Measurements from ENCODE around the gene MAP1LC3B2.

Gene MAP1LC3B2

DNA sequence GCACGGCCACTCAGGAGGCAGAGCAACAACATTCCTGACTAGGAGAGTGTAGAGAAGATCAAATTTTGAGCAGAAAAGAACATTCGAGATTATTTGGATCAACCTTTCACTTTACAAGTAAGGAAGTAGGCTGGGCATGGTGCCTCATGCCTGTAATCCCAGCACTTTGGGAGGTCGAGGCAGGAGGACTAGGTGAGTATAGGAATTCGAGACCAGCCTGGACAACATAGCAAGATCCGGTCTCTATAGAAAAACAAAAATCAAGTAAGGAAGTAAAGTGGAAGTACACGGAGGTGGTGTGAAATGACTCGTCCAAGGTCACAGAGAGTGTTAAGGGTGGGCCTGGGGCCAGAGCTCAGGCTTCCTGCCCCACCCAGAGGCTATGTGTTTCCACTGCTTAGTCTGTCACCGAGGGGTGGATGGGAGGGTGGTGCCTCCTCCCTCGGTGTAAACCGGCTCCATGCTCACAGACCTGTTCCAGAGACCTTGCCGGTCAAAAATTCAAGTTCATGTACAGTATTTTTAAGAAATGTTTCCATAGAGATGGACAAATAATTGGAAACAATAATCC is 51.9 kb downstream of the MAP1LC3B2 start:
- Histone ChIP-seq H3K4me3 (ENCODE audit: insufficient read depth, low read depth, low read length, poor library complexity, severe bottlenecking) (no peak overlapping the region), H3K27me3 (replicated peaks; ENCODE audit: control insufficient read depth, insufficient read depth, low read length, poor library complexity, severe bottlenecking) (no peaks in the 10 kb centered on the region), H3K9me3 (ENCODE audit: control insufficient read depth, low read length) (no peaks in the 10 kb centered on the region), H3K36me3 (ENCODE audit: control insufficient read depth, insufficient read depth, low read length) (no peaks in the 10 kb centered on the region), H3K27ac (ENCODE audit: insufficient read depth, low read length, poor library complexity, severe bottlenecking) (no peak overlapping the region), H3K4me1 (ENCODE audit: control insufficient read depth, insufficient read depth, low read length, poor library complexity, severe bottlenecking) (no peaks in the 10 kb centered on the region)
- no peak for DNase-seq

DNA sequence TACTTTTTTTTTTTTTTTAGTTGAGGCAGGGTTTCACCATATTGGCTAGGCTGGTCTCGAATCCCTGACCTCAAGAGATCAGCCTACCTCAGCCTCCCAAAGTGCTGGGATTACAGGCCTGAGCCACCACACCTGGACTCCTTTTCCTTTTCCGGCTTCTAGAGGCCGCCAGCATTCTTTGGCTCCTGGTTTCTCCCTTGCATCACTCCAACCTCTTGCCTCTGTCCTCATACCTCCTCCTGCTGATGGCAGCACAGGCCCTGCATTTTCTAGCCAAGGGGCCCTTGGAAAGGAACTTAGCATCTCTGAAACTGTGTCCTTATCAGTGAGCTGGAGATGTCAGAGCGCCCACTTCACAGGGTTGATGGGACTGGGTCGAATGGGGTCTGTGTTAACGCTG is 53.3 kb downstream of the MAP1LC3B2 start:
- no peak overlapping the region for H3K4me3 ChIP-seq (ENCODE audit: insufficient read depth, low read depth, low read length, poor library complexity, severe bottlenecking)
- H3K4me1 ChIP-seq (ENCODE audit: control insufficient read depth, insufficient read depth, low read length, poor library complexity, severe bottlenecking): no peaks in the 10 kb centered on the region
- no peaks in the 10 kb centered on the region for H3K9me3 ChIP-seq (ENCODE audit: control insufficient read depth, low read length)
- H3K36me3 ChIP-seq (ENCODE audit: control insufficient read depth, insufficient read depth, low read length): no peaks in the 10 kb centered on the region
- H3K27ac ChIP-seq (ENCODE audit: insufficient read depth, low read length, poor library complexity, severe bottlenecking): no peak overlapping the region
- H3K27me3 ChIP-seq (replicated peaks; ENCODE audit: control insufficient read depth, insufficient read depth, low read length, poor library complexity, severe bottlenecking): no peaks in the 10 kb centered on the region
- no peak for DNase-seq

DNA sequence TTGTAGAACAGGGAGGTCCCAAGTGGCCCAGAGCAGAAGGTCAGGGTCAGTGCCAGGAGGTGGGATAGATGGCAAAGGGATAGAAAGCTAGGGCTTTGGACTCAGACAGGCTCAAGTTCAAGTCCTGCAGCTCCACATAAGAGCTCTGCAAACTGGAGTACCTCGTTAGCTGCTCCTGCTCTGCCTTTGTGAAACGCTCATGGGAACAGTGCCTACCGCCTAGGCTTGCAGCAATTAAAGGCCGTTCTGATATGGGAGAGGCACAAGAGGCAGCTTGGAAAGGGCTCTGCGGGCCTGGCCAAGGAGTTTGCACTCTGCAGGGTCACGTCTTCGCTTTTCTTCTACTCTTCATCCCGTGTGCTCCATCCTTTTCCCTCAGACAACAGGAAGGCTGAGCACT is 54.1 kb downstream of the MAP1LC3B2 start:
- no peak overlapping the region for H3K27ac ChIP-seq (ENCODE audit: insufficient read depth, low read length, poor library complexity, severe bottlenecking)
- H3K27me3 ChIP-seq (replicated peaks; ENCODE audit: control insufficient read depth, insufficient read depth, low read length, poor library complexity, severe bottlenecking): no peaks in the 10 kb centered on the region
- H3K4me3 ChIP-seq (ENCODE audit: insufficient read depth, low read depth, low read length, poor library complexity, severe bottlenecking): no peak overlapping the region
- no peaks in the 10 kb centered on the region for H3K4me1 ChIP-seq (ENCODE audit: control insufficient read depth, insufficient read depth, low read length, poor library complexity, severe bottlenecking)
- no peaks in the 10 kb centered on the region for H3K9me3 ChIP-seq (ENCODE audit: control insufficient read depth, low read length)
- DNase-seq: no peak
- H3K36me3 ChIP-seq (ENCODE audit: control insufficient read depth, insufficient read depth, low read length): no peaks in the 10 kb centered on the region

DNA sequence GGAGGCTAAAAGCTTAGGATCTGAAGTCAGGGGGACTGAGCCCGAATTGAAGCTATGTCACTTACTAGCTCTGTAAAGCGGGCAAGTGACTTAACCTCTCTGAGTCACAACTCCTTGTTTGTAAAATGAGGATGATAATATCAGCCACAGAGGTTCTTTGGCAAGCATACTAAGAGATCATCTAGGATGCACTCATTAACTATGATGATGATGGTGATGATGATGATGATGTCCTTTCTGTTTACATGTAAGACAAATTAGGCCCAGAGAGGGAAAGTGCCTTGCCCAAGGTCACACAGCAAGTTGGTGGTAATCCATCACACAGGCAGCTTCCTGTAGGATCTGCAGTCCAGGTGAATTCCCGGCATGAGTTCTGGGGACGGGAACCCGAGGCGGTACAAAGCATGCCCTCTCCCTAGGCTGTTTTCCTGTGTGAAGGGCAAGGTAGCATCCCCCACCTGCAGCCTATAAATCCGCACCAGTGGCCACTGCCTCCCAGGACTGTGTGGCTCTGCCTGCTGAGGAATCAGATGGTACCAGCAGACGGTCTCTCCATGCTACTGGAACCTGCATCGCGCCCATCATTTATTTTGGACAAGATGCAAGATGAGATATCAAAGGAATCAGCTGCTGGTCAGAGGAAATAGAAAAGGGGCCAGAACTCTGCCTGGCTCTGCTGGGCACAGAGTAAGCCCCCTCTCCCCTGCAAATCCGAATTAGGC is 55.2 kb downstream of the MAP1LC3B2 start:
- no peak overlapping the region for H3K27ac ChIP-seq (ENCODE audit: insufficient read depth, low read length, poor library complexity, severe bottlenecking)
- no peaks in the 10 kb centered on the region for H3K36me3 ChIP-seq (ENCODE audit: control insufficient read depth, insufficient read depth, low read length)
- H3K9me3 ChIP-seq (ENCODE audit: control insufficient read depth, low read length): no peaks in the 10 kb centered on the region
- no peaks in the 10 kb centered on the region for H3K27me3 ChIP-seq (replicated peaks; ENCODE audit: control insufficient read depth, insufficient read depth, low read length, poor library complexity, severe bottlenecking)
- no peak for DNase-seq
- no peaks in the 10 kb centered on the region for H3K4me1 ChIP-seq (ENCODE audit: control insufficient read depth, insufficient read depth, low read length, poor library complexity, severe bottlenecking)
- no peak overlapping the region for H3K4me3 ChIP-seq (ENCODE audit: insufficient read depth, low read depth, low read length, poor library complexity, severe bottlenecking)

DNA sequence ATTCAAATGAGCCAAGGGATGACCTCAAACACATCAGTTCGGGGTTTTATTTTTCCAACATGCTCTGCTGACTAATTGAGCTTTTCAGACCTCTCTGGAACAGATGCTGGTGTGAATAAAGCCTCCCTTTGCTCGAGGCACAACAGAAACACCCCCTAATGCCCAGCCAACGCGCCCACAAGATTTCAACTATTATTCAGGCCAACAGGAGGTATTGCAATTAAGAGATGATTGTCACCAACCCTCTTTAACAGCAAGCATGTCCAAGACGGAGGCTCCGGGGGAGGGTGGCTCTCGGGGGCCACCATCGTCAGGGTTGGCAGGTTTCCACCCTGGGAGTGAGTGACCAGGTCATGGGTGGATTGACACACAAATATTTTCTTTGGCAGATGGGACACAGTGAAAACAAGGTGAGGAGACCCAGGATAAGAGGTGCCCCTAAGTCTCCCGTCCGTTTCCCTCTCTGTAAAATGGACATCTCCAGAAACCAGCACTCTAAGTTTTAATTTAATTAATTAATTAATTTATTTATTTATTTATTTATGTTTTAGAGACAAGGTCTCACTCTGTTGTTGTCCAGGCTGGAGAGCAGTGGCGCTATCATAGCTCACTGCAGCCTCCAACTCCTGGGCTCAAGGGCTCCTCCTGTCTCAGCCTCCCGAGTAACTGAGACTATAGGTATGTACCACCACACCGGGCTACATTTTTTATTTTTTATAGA is 56.1 kb downstream of the MAP1LC3B2 start:
- Histone ChIP-seq H3K4me3 (ENCODE audit: insufficient read depth, low read depth, low read length, poor library complexity, severe bottlenecking) (no peak overlapping the region), H3K36me3 (ENCODE audit: control insufficient read depth, insufficient read depth, low read length) (no peaks in the 10 kb centered on the region), H3K9me3 (ENCODE audit: control insufficient read depth, low read length) (no peaks in the 10 kb centered on the region), H3K4me1 (ENCODE audit: control insufficient read depth, insufficient read depth, low read length, poor library complexity, severe bottlenecking) (no peaks in the 10 kb centered on the region), H3K27ac (ENCODE audit: insufficient read depth, low read length, poor library complexity, severe bottlenecking) (no peak overlapping the region), H3K27me3 (replicated peaks; ENCODE audit: control insufficient read depth, insufficient read depth, low read length, poor library complexity, severe bottlenecking) (no peaks in the 10 kb centered on the region)
- DNase-seq: no peak

DNA sequence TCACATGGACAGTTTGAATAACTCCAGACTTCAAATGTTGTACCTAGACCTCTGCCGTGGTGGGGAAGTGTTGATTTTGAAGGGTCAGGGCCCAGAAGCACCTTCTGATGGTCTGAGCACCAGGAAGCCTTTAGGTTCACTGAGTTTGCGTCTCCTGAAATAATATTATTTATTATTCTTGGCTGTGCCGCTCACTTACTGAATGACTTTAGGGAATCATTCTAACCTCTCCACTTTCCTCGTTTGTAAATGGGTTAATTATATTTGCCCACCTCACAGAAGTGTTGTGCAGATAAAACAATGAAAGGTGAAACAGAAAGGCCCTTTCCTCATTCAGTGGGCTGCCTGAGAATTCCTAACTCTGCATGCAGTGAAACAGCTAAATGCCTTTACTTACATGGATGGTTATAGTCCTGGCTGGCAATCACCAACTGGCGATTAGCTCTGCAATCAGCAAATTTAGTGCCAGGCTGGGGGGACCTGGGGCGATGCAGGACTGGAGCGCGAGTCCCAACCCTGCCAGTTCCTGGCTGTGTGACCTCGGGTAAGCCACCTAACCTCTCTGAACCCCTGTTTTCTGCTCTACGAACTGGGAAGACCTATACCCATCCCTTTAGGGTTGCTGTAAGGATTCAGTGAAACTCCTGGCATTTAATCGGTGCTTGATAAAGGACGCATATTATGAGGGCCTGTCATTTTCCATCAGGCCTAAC is 57.5 kb downstream of the MAP1LC3B2 start:
- Histone ChIP-seq H3K4me1 (ENCODE audit: control insufficient read depth, insufficient read depth, low read length, poor library complexity, severe bottlenecking) (no peaks in the 10 kb centered on the region), H3K27me3 (replicated peaks; ENCODE audit: control insufficient read depth, insufficient read depth, low read length, poor library complexity, severe bottlenecking) (no peaks in the 10 kb centered on the region), H3K27ac (ENCODE audit: insufficient read depth, low read length, poor library complexity, severe bottlenecking) (no peak overlapping the region), H3K36me3 (ENCODE audit: control insufficient read depth, insufficient read depth, low read length) (no peaks in the 10 kb centered on the region), H3K9me3 (ENCODE audit: control insufficient read depth, low read length) (no peaks in the 10 kb centered on the region), H3K4me3 (ENCODE audit: insufficient read depth, low read depth, low read length, poor library complexity, severe bottlenecking) (no peak overlapping the region)
- DNase-seq: no peak

DNA sequence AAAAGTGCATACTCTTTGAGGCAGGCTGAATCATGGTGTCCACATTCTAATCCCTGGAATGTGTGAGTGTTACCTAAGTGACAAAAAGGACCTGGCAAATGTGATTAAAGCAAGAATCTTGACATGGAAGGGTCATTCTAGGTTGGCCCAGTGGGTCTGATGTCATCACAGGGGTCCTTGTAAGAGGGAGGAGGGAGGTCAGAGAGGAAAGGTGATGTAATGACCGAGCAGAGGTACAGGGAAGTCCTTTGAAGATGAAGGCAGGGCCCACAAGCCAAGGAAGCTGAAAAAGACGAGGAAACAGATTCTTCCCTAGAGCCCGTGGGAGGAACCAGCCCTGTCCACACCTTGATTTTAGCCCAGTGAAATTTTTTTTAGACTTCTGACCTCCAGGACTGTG is 60.1 kb downstream of the MAP1LC3B2 start:
- H3K9me3 ChIP-seq (ENCODE audit: control insufficient read depth, low read length): peaks cover 3% of the 10 kb centered on the region
- H3K27me3 ChIP-seq (replicated peaks; ENCODE audit: control insufficient read depth, insufficient read depth, low read length, poor library complexity, severe bottlenecking): no peaks in the 10 kb centered on the region
- no peak overlapping the region for H3K4me3 ChIP-seq (ENCODE audit: insufficient read depth, low read depth, low read length, poor library complexity, severe bottlenecking)
- DNase-seq: no peak
- no peaks in the 10 kb centered on the region for H3K4me1 ChIP-seq (ENCODE audit: control insufficient read depth, insufficient read depth, low read length, poor library complexity, severe bottlenecking)
- no peak overlapping the region for H3K27ac ChIP-seq (ENCODE audit: insufficient read depth, low read length, poor library complexity, severe bottlenecking)
- H3K36me3 ChIP-seq (ENCODE audit: control insufficient read depth, insufficient read depth, low read length): no peaks in the 10 kb centered on the region

DNA sequence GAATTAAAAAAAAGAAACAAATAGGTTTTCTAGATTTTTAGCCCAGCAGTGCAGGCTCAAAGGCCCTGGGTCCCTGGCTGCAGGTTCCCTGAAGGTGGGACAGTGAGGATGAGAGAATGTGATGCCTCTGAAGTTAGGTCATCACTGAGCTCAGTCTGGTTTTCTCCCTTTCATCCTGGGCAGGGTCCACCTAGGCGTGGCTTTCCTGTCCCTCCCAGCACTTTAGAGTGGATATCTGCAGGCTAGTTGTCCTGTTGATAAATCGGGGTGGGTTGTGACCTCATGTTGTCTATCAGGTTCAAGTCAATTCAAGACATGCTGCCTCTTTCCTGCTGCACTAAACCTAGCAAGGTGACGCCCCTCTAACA is 60.9 kb downstream of the MAP1LC3B2 start:
- Histone ChIP-seq H3K4me3 (ENCODE audit: insufficient read depth, low read depth, low read length, poor library complexity, severe bottlenecking) (no peak overlapping the region), H3K36me3 (ENCODE audit: control insufficient read depth, insufficient read depth, low read length) (no peaks in the 10 kb centered on the region), H3K9me3 (ENCODE audit: control insufficient read depth, low read length) (peaks cover 3% of the 10 kb centered on the region), H3K27me3 (replicated peaks; ENCODE audit: control insufficient read depth, insufficient read depth, low read length, poor library complexity, severe bottlenecking) (no peaks in the 10 kb centered on the region), H3K4me1 (ENCODE audit: control insufficient read depth, insufficient read depth, low read length, poor library complexity, severe bottlenecking) (no peaks in the 10 kb centered on the region), H3K27ac (ENCODE audit: insufficient read depth, low read length, poor library complexity, severe bottlenecking) (no peak overlapping the region)
- DNase-seq: no peak

DNA sequence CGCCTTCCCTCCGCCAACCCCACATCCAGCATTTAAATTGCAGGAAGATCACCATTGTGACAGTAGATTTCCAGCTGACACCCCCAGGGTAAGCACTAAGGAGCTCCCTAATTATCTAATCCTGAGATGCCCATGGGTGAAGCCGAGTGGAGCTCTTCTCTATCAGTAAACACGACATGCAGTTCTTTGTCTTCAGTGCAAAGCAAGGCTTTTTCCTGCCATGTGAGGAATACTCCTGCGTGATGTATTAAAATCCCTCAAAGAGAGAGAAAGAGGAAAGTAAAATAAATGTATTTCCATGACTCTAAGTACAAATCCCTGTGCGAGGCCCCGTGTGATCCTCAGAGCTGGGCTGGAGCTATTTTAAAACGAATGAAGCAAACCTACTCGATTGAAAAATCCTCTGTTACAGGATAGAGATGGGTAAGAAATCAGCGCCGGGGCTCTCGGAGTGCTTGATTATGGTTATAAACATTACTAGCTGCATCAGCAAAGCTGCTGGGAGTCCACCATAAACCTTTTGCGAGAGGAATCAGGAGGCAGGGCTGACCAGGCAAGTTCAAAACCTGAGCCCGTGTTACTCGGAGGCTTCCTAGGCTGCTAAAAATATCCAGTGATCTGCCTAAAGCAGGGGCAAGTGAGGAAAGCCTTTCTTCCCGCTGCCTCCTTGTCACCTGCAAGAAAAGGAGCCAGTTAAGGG is 61.5 kb downstream of the MAP1LC3B2 start:
- H3K27me3 ChIP-seq (replicated peaks; ENCODE audit: control insufficient read depth, insufficient read depth, low read length, poor library complexity, severe bottlenecking): no peaks in the 10 kb centered on the region
- no peaks in the 10 kb centered on the region for H3K36me3 ChIP-seq (ENCODE audit: control insufficient read depth, insufficient read depth, low read length)
- no peak for DNase-seq
- H3K27ac ChIP-seq (ENCODE audit: insufficient read depth, low read length, poor library complexity, severe bottlenecking): no peak overlapping the region
- H3K9me3 ChIP-seq (ENCODE audit: control insufficient read depth, low read length): peaks cover 3% of the 10 kb centered on the region
- no peak overlapping the region for H3K4me3 ChIP-seq (ENCODE audit: insufficient read depth, low read depth, low read length, poor library complexity, severe bottlenecking)
- no peaks in the 10 kb centered on the region for H3K4me1 ChIP-seq (ENCODE audit: control insufficient read depth, insufficient read depth, low read length, poor library complexity, severe bottlenecking)
